Panc1 (cell line): ENCODE results near the gene TSPAN17.

Source experiments
- POLR2AphosphoS5 ChIP-seq: IDR thresholded peaks from 2 replicates; pipeline ENCODE4 v1.6.1; 2012; ENCODE audit warnings: mild to moderate bottlenecking, low read depth, low read length, moderate library complexity
- SIN3A ChIP-seq: IDR thresholded peaks from 2 replicates; pipeline ENCODE4 v1.6.1; 2012; ENCODE audit warnings: low read depth, mild to moderate bottlenecking, low read length, moderate library complexity, borderline replicate concordance; ENCODE audit not compliant: insufficient read depth
- TCF7L2 ChIP-seq: IDR thresholded peaks from 2 replicates; pipeline ENCODE4 v1.6.1; 2011; ENCODE audit warnings: mild to moderate bottlenecking, low read depth, low read length, inconsistent platforms
- TF ChIP-seq, protein P1 (sequence below): fragments of 450-650 bp; IDR thresholded peaks from 2 replicates; pipeline ENCODE4 v1.5.1; 2017; ENCODE audit warnings: mild to moderate bottlenecking
- TF ChIP-seq, protein P2 (sequence below), 2 experiments: IDR thresholded peaks; 2 replicates each; pipeline ENCODE4 v1.6.1; 2011 to 2012; ENCODE audit warnings: low read depth in 2 of 2, control low read depth in 1 of 2, low read length in 1 of 2, mild to moderate bottlenecking in 1 of 2, moderate library complexity in 1 of 2; ENCODE audit not compliant: insufficient read depth in 1 of 2

DNA sequence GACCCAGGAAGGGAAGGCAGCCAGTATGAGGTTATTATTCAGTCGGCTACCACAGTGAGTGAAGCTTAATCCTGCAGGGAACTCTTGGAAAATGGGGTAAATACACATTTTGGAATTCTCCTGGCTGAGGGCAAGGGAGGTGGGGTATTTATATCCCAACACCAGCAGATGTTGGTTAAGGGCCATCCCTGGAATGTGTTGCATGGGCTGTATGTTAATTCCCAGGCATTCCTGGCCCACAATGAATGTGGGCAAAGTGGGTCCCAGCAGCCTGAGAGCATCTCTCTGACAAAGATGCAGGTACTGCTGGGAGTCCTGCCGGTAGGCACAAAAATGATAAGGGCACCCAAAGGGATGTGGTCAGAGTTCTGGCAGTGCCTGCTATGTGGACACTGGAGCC lies 34.4 kb upstream of the TSPAN17 start:
- TF ChIP-seq, protein P1, sequence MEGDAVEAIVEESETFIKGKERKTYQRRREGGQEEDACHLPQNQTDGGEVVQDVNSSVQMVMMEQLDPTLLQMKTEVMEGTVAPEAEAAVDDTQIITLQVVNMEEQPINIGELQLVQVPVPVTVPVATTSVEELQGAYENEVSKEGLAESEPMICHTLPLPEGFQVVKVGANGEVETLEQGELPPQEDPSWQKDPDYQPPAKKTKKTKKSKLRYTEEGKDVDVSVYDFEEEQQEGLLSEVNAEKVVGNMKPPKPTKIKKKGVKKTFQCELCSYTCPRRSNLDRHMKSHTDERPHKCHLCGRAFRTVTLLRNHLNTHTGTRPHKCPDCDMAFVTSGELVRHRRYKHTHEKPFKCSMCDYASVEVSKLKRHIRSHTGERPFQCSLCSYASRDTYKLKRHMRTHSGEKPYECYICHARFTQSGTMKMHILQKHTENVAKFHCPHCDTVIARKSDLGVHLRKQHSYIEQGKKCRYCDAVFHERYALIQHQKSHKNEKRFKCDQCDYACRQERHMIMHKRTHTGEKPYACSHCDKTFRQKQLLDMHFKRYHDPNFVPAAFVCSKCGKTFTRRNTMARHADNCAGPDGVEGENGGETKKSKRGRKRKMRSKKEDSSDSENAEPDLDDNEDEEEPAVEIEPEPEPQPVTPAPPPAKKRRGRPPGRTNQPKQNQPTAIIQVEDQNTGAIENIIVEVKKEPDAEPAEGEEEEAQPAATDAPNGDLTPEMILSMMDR = no peak
- TF ChIP-seq POLR2AphosphoS5 (no peak), SIN3A (no peak), TCF7L2 (no peak)
- TF ChIP-seq, protein P2, sequence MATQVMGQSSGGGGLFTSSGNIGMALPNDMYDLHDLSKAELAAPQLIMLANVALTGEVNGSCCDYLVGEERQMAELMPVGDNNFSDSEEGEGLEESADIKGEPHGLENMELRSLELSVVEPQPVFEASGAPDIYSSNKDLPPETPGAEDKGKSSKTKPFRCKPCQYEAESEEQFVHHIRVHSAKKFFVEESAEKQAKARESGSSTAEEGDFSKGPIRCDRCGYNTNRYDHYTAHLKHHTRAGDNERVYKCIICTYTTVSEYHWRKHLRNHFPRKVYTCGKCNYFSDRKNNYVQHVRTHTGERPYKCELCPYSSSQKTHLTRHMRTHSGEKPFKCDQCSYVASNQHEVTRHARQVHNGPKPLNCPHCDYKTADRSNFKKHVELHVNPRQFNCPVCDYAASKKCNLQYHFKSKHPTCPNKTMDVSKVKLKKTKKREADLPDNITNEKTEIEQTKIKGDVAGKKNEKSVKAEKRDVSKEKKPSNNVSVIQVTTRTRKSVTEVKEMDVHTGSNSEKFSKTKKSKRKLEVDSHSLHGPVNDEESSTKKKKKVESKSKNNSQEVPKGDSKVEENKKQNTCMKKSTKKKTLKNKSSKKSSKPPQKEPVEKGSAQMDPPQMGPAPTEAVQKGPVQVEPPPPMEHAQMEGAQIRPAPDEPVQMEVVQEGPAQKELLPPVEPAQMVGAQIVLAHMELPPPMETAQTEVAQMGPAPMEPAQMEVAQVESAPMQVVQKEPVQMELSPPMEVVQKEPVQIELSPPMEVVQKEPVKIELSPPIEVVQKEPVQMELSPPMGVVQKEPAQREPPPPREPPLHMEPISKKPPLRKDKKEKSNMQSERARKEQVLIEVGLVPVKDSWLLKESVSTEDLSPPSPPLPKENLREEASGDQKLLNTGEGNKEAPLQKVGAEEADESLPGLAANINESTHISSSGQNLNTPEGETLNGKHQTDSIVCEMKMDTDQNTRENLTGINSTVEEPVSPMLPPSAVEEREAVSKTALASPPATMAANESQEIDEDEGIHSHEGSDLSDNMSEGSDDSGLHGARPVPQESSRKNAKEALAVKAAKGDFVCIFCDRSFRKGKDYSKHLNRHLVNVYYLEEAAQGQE (IDR thresholded peaks at IDR 0.05; ENCODE audit: insufficient read depth in 1 of 2, low read depth in 2 of 2, low read length in 1 of 2) = peak in 1 of 2 experiments; percentile 10; a peak in 1 of 4 replicates
